ENCODE measurements around the gene ARMS2. TPM values are rescaled to one million over a fixed set of nuclear protein-coding genes. Genes with fewer than 3 reads are reported as not detected.

The ARMS2 gene
- total RNA-seq, 1 experiment from 2014 or later = not detected

DNA sequence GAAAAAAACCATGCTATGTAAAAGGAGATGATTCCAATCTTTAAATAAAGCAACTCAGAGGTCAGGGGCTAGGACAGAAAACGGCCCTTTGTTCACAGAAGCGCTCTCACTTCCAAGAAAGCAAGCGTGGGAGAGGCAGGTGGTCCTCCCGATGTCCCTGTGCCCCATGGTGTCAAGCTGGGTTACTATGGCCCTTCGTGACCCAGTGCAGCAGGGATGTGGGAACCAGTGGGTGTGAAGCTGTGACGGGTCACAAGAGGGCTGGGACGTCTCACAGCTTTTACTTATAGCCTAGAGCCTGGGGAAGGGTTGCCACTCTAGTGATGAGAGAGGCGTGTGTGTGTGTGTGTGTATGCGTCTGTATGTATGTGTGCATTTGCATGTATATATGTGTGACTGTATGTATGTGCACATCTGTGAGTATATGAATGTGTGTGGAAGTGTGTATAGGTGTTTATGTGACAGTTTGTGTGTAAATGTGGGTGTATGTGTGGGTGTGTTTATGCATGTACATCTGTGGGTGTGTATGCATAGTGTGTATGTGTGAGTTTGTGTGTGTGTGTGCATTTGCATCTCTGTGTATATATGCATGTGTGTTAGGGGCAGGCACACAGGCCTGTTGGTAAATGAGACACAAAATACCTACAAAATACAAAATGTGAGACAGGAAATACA, 32.1 kb downstream of the ARMS2 start:
- no peaks in the 10 kb centered on the region for H3K27me3 ChIP-seq (ENCODE audit: low read length)
- no peak for ATAC-seq
- H4K20me1 ChIP-seq (ENCODE audit: low read length) = no peaks in the 10 kb centered on the region
- no peak for DNase-seq
- no TSS peak for BruUV-seq (replicated peaks)
- no peaks in the 10 kb centered on the region for H3F3A ChIP-seq (ENCODE audit: low read length, unreplicated experiment)
- ChIA-PET CTCF (no interaction called here), POLR2A (ENCODE audit: unreplicated experiment) (no interaction called here)
- intact Hi-C loops (cut with micrococcal nuclease) = no loop called here
- no peaks in the 10 kb centered on the region for H3K9me2 ChIP-seq (replicated peaks; ENCODE audit: low read length)
- H3K36me3 ChIP-seq (ENCODE audit: low read depth, low read length) = no peaks in the 10 kb centered on the region
- H3K4me2 ChIP-seq (ENCODE audit: low read length) = no peak overlapping the region
- peaks cover 12% of the 10 kb centered on the region for H3K4me1 ChIP-seq (ENCODE audit: insufficient read depth, low read length)
- no peak overlapping the region for H3K27ac ChIP-seq (ENCODE audit: low read length)
- TF ChIP-seq, protein P1, sequence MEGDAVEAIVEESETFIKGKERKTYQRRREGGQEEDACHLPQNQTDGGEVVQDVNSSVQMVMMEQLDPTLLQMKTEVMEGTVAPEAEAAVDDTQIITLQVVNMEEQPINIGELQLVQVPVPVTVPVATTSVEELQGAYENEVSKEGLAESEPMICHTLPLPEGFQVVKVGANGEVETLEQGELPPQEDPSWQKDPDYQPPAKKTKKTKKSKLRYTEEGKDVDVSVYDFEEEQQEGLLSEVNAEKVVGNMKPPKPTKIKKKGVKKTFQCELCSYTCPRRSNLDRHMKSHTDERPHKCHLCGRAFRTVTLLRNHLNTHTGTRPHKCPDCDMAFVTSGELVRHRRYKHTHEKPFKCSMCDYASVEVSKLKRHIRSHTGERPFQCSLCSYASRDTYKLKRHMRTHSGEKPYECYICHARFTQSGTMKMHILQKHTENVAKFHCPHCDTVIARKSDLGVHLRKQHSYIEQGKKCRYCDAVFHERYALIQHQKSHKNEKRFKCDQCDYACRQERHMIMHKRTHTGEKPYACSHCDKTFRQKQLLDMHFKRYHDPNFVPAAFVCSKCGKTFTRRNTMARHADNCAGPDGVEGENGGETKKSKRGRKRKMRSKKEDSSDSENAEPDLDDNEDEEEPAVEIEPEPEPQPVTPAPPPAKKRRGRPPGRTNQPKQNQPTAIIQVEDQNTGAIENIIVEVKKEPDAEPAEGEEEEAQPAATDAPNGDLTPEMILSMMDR (conservative IDR thresholded peaks at IDR 0.05; ENCODE audit: low read depth, low read length) = no peak
- TF ChIP-seq EZH2 (IDR thresholded peaks at IDR 0.05; ENCODE audit: low read length, unreplicated experiment) (no peak), EZH2phosphoT487 (IDR thresholded peaks at IDR 0.05; ENCODE audit: borderline replicate concordance, low read length) (no peak)
- H3K79me2 ChIP-seq (ENCODE audit: low read length) = no peaks in the 10 kb centered on the region
- H3K4me3 ChIP-seq (ENCODE audit: low read length) = no peak overlapping the region
- no peak overlapping the region for H3K9ac ChIP-seq (ENCODE audit: low read length)
- no peak overlapping the region for H2AFZ ChIP-seq (ENCODE audit: low read length)
- no peaks in the 10 kb centered on the region for H3K9me3 ChIP-seq (ENCODE audit: low read length)

DNA sequence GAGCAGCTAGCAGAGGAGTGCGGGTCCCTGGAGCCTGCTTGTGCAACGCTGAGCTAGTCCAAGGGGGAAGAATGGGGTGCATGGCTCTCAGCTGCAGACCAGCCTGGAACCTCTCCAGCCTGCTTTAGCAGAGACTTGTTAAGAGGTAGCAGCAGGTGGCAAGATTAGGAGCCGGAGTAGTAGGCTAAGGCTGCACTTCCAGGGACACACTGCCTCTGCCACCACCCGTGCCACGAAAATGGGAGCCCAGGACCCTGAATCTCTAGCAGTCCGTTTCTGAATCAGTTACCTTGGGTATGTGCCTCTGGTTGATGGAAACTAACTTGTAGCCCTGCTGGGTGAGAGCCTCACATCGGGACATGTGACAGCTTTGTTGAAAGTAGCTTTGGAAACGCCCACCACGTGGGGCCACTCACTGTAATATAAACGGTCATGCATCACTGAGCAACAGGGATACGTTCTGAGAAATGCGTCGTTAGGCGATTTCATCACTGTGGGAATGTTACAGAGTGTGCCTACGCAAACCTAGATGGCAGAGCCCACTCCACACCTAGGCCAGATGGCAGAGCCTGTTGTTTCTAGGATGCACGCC, 32.8 kb downstream of the ARMS2 start:
- ChIA-PET POLR2A (ENCODE audit: unreplicated experiment) (no interaction called here), CTCF (no interaction called here)
- no peaks in the 10 kb centered on the region for H3K9me2 ChIP-seq (replicated peaks; ENCODE audit: low read length)
- H3K9ac ChIP-seq (ENCODE audit: low read length) = no peak overlapping the region
- no peak overlapping the region for H3K4me2 ChIP-seq (ENCODE audit: low read length)
- no peaks in the 10 kb centered on the region for H3K79me2 ChIP-seq (ENCODE audit: low read length)
- TF ChIP-seq, protein P1 (conservative IDR thresholded peaks at IDR 0.05; ENCODE audit: low read depth, low read length) = no peak
- no peak for TF ChIP-seq EZH2 (IDR thresholded peaks at IDR 0.05; ENCODE audit: low read length, unreplicated experiment)
- TF ChIP-seq EZH2phosphoT487 (IDR thresholded peaks at IDR 0.05; ENCODE audit: borderline replicate concordance, low read length) = no peak
- DNase-seq = no peak
- H3K9me3 ChIP-seq (ENCODE audit: low read length) = no peaks in the 10 kb centered on the region
- no TSS peak for BruUV-seq (replicated peaks)
- no peaks in the 10 kb centered on the region for H3K27me3 ChIP-seq (ENCODE audit: low read length)
- H2AFZ ChIP-seq (ENCODE audit: low read length) = no peak overlapping the region
- H3K27ac ChIP-seq (ENCODE audit: low read length) = no peak overlapping the region
- no peaks in the 10 kb centered on the region for H3K36me3 ChIP-seq (ENCODE audit: low read depth, low read length)
- peaks cover 12% of the 10 kb centered on the region for H3K4me1 ChIP-seq (ENCODE audit: insufficient read depth, low read length)
- intact Hi-C loops (cut with micrococcal nuclease) = no loop called here
- no peaks in the 10 kb centered on the region for H4K20me1 ChIP-seq (ENCODE audit: low read length)
- no peaks in the 10 kb centered on the region for H3F3A ChIP-seq (ENCODE audit: low read length, unreplicated experiment)
- no peak overlapping the region for H3K4me3 ChIP-seq (ENCODE audit: low read length)
- no peak for ATAC-seq

DNA sequence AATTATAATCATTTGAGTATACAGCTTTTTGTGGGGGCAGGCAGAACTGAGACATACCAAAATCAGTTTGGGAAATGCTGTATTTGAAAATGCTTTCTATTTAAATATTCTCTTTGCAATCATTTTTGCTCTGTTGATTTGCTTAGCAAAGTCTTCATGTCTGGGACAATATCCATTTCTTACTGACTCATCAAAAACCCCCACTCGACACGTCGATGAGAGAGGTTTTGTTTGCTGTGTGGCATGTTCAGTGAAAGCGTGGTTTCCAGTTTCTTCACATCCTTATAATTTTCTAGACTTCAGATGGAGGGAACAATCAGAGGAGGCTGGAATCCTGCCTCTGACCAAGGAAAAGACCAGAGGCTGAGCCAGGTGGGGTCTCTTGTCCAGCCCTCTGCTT, 35.8 kb downstream of the ARMS2 start:
- H3K4me3 ChIP-seq (ENCODE audit: low read length) = no peak overlapping the region
- H4K20me1 ChIP-seq (ENCODE audit: low read length) = no peaks in the 10 kb centered on the region
- ATAC-seq = no peak
- no peaks in the 10 kb centered on the region for H3F3A ChIP-seq (ENCODE audit: low read length, unreplicated experiment)
- CTCF ChIA-PET = no interaction called here
- BruUV-seq (replicated peaks) = no TSS peak
- H3K9me3 ChIP-seq (ENCODE audit: low read length) = no peaks in the 10 kb centered on the region
- H3K27me3 ChIP-seq (ENCODE audit: low read length) = no peaks in the 10 kb centered on the region
- 0 out of 2 replicates have a peak overlapping the region, but pooled peaks have one; percentile 37 for H3K4me2 ChIP-seq (ENCODE audit: low read length)
- peaks cover 25% of the 10 kb centered on the region for H3K4me1 ChIP-seq (ENCODE audit: insufficient read depth, low read length)
- no peaks in the 10 kb centered on the region for H3K79me2 ChIP-seq (ENCODE audit: low read length)
- POLR2A ChIA-PET (ENCODE audit: unreplicated experiment) = no interaction called here
- DNase-seq = peak; percentile 48
- H3K36me3 ChIP-seq (ENCODE audit: low read depth, low read length) = no peaks in the 10 kb centered on the region
- H3K9ac ChIP-seq (ENCODE audit: low read length) = no peak overlapping the region
- H3K9me2 ChIP-seq (replicated peaks; ENCODE audit: low read length) = no peaks in the 10 kb centered on the region
- H3K27ac ChIP-seq (ENCODE audit: low read length) = peak overlapping the region; percentile 37
- no peak overlapping the region for H2AFZ ChIP-seq (ENCODE audit: low read length)
- intact Hi-C loops (cut with micrococcal nuclease) = no loop called here
- TF ChIP-seq, protein P1 (conservative IDR thresholded peaks at IDR 0.05; ENCODE audit: low read depth, low read length) = no peak
- TF ChIP-seq EZH2phosphoT487 (IDR thresholded peaks at IDR 0.05; ENCODE audit: borderline replicate concordance, low read length) = no peak
- TF ChIP-seq EZH2 (IDR thresholded peaks at IDR 0.05; ENCODE audit: low read length, unreplicated experiment) = no peak
